HEK293 (cell line): ENCODE measurements around the gene FAM32A.

Experiments used
- CTCF ChIA-PET: fragments of 350-600 bp; formaldehyde crosslinking; extraction: SDS; loops from one replicate; lab custom pipeline; 2021; ENCODE audit warnings: antibody characterized with exemption; lab: Yijun Ruan, JAX
- POLR2A ChIA-PET: fragments of 300-600 bp; formaldehyde crosslinking; extraction: SDS; loops from one replicate; lab custom pipeline; 2020; ENCODE audit warnings: antibody characterized with exemption, inconsistent platforms; lab: Yijun Ruan, JAX
- H3K27ac ChIP-seq: fragments of 200-500 bp; sonication (Bioruptor generic); 2 replicates; pipeline ENCODE4 v1.5.1; 2014; ENCODE audit warnings: low read depth, low read length, control low read depth, inconsistent platforms; ENCODE audit errors: extremely low read depth
- H3K36me3 ChIP-seq, 2 experiments: fragments of 200-500 bp in 1 of 2; sonication (Bioruptor generic) in 1 of 2; 1 replicate in 1 of 2; 2 replicates in 1 of 2; pipeline ENCODE4 v1.5.1; 2014 to 2017; ENCODE audit warnings: inconsistent platforms in 2 of 2, low read length in 2 of 2; ENCODE audit not compliant: control insufficient read depth in 2 of 2, insufficient read depth in 1 of 2
- H3K4me1 ChIP-seq: fragments of 200-500 bp; sonication (Bioruptor generic); 2 replicates; pipeline ENCODE4 v1.5.1; 2014; ENCODE audit warnings: mild to moderate bottlenecking, low read length, inconsistent platforms; ENCODE audit not compliant: control insufficient read depth, insufficient read depth
- H3K4me3 ChIP-seq: 2 replicates; pipeline ENCODE4 v1.5.1; 2011; ENCODE audit warnings: low read depth, mild to moderate bottlenecking, control low read depth, low read length, moderate library complexity
- H3K9me3 ChIP-seq: fragments of 200-500 bp; sonication (Bioruptor generic); 2 replicates; pipeline ENCODE4 v1.5.1; 2014; ENCODE audit warnings: low read depth, low read length, inconsistent platforms; ENCODE audit not compliant: control insufficient read depth, insufficient read depth
- GFI1B ChIP-seq: fragments of 450-650 bp; formaldehyde crosslinking; IDR thresholded peaks from 2 replicates; pipeline ENCODE4 v1.5.1; 2016; ENCODE audit warnings: missing biosample characterization, missing genetic modification characterization
- GLIS2 ChIP-seq: fragments of 450-650 bp; formaldehyde crosslinking; IDR thresholded peaks from 2 replicates; pipeline ENCODE4 v1.5.1; 2016; ENCODE audit warnings: missing biosample characterization, missing genetic modification characterization
- MYNN ChIP-seq: fragments of 450-650 bp; formaldehyde crosslinking; IDR thresholded peaks from 2 replicates; pipeline ENCODE4 v1.5.1; 2016; ENCODE audit warnings: missing biosample characterization, missing genetic modification characterization, borderline replicate concordance
- YY2 ChIP-seq: fragments of 450-650 bp; formaldehyde crosslinking; IDR thresholded peaks from 2 replicates; pipeline ENCODE4 v1.5.1; 2016; ENCODE audit warnings: missing biosample characterization, missing genetic modification characterization
- ZNF26 ChIP-seq: fragments of 450-650 bp; formaldehyde crosslinking; IDR thresholded peaks from 2 replicates; pipeline ENCODE4 v1.5.1; 2016; ENCODE audit warnings: missing biosample characterization, missing genetic modification characterization
- ZNF37A ChIP-seq: fragments of 450-650 bp; IDR thresholded peaks from 2 replicates; pipeline ENCODE4 v1.5.1; 2018; ENCODE audit warnings: missing biosample characterization, missing genetic modification characterization
- ZNF416 ChIP-seq: fragments of 450-650 bp; formaldehyde crosslinking; IDR thresholded peaks from 2 replicates; pipeline ENCODE4 v1.5.1; 2016; ENCODE audit warnings: missing biosample characterization, missing genetic modification characterization
- ZNF510 ChIP-seq: fragments of 450-650 bp; formaldehyde crosslinking; IDR thresholded peaks from 2 replicates; pipeline ENCODE4 v1.5.1; 2018; ENCODE audit warnings: mild to moderate bottlenecking, missing genetic modification characterization, missing biosample characterization; ENCODE audit not compliant: insufficient replicate concordance
- ZNF549 ChIP-seq: fragments of 450-650 bp; IDR thresholded peaks from 2 replicates; pipeline ENCODE4 v1.5.1; 2018; ENCODE audit warnings: missing biosample characterization, missing genetic modification characterization, mild to moderate bottlenecking, inconsistent platforms, moderate library complexity
- ZNF585B ChIP-seq: fragments of 450-650 bp; formaldehyde crosslinking; IDR thresholded peaks from 2 replicates; pipeline ENCODE4 v1.5.1; 2016; ENCODE audit warnings: missing biosample characterization, missing genetic modification characterization
- ZNF600 ChIP-seq: fragments of 450-650 bp; formaldehyde crosslinking; IDR thresholded peaks from 2 replicates; pipeline ENCODE4 v1.5.1; 2016; ENCODE audit warnings: missing biosample characterization, missing genetic modification characterization
- ZNF658 ChIP-seq: fragments of 450-650 bp; formaldehyde crosslinking; IDR thresholded peaks from 2 replicates; pipeline ENCODE4; 2016; ENCODE audit warnings: missing biosample characterization, missing genetic modification characterization
- ZNF747 ChIP-seq: fragments of 450-650 bp; formaldehyde crosslinking; IDR thresholded peaks from 2 replicates; pipeline ENCODE4 v1.5.1; 2016; ENCODE audit warnings: missing biosample characterization, missing genetic modification characterization
- TF ChIP-seq, protein P1 (sequence below): fragments of 450-650 bp; formaldehyde crosslinking; IDR thresholded peaks from 2 replicates; pipeline ENCODE4 v1.5.1; 2016; ENCODE audit warnings: missing biosample characterization, missing genetic modification characterization
- TF ChIP-seq, protein P2 (sequence below): fragments of 450-650 bp; formaldehyde crosslinking; IDR thresholded peaks from 2 replicates; pipeline ENCODE4 v1.5.1; 2017; ENCODE audit warnings: missing biosample characterization, missing genetic modification characterization

Gene FAM32A

GRCh38 chr19:16225279-16226183 is 40.3 kb downstream of the FAM32A start:
- Histone ChIP-seq H3K27ac (no peak overlapping the region), H3K4me3 (no peak overlapping the region), H3K9me3 (no peaks in the 10 kb centered on the region), H3K36me3 (peaks cover 0 to 92% of the 10 kb centered on the region in 2 experiments; a peak in 2 of 3 replicates), H3K4me1 (no peaks in the 10 kb centered on the region)
- TF ChIP-seq, protein P1, sequence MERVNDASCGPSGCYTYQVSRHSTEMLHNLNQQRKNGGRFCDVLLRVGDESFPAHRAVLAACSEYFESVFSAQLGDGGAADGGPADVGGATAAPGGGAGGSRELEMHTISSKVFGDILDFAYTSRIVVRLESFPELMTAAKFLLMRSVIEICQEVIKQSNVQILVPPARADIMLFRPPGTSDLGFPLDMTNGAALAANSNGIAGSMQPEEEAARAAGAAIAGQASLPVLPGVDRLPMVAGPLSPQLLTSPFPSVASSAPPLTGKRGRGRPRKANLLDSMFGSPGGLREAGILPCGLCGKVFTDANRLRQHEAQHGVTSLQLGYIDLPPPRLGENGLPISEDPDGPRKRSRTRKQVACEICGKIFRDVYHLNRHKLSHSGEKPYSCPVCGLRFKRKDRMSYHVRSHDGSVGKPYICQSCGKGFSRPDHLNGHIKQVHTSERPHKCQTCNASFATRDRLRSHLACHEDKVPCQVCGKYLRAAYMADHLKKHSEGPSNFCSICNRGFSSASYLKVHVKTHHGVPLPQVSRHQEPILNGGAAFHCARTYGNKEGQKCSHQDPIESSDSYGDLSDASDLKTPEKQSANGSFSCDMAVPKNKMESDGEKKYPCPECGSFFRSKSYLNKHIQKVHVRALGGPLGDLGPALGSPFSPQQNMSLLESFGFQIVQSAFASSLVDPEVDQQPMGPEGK (tag by site-specific recombination): no peak
- TF ChIP-seq ZNF658 (tag by site-specific recombination) (no peak), ZNF600 (tag by site-specific recombination) (no peak), MYNN (tag by site-specific recombination) (no peak), GFI1B (tag by site-specific recombination) (no peak), ZNF26 (tag by site-specific recombination) (no peak), ZNF585B (tag by site-specific recombination) (no peak), YY2 (tag by site-specific recombination) (no peak), ZNF549 (tag by site-specific recombination) (no peak), ZNF37A (tag by site-specific recombination) (no peak), GLIS2 (no peak), ZNF416 (tag by site-specific recombination) (no peak), ZNF747 (tag by site-specific recombination) (no peak), ZNF510 (tag by site-specific recombination) (no peak)
- TF ChIP-seq, protein P2, sequence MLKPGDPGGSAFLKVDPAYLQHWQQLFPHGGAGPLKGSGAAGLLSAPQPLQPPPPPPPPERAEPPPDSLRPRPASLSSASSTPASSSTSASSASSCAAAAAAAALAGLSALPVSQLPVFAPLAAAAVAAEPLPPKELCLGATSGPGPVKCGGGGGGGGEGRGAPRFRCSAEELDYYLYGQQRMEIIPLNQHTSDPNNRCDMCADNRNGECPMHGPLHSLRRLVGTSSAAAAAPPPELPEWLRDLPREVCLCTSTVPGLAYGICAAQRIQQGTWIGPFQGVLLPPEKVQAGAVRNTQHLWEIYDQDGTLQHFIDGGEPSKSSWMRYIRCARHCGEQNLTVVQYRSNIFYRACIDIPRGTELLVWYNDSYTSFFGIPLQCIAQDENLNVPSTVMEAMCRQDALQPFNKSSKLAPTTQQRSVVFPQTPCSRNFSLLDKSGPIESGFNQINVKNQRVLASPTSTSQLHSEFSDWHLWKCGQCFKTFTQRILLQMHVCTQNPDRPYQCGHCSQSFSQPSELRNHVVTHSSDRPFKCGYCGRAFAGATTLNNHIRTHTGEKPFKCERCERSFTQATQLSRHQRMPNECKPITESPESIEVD (tag by site-specific recombination): no peak
- ChIA-PET POLR2A (no interaction called here), CTCF (no interaction called here)

DNA sequence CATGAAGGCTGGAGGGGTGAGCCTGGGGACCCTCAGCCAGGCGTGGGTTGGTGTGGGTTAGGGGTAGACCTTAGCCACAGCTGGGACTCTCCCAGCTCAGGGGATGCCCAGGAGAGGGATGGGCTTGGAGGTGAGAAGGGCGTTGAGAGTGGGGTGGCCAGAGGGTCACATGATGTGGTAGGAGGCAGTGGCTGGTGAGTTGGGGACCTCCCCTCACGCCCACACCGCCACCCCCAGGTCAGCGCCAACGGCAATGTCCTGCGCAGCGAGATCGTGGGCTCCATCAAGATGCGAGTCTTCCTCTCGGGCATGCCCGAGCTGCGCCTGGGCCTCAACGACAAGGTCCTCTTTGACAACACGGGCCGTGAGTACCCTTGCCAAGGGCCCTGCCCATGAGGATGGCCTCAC is 41.0 kb downstream of the FAM32A start:
- ChIA-PET CTCF (no interaction called here), POLR2A (interaction anchor here (0.6 kb wide), 1 partner anchor 150 kb away, joined by 11 read pairs; the partner anchor contains the start of gene TPM4)
- Histone ChIP-seq H3K4me1 (no peaks in the 10 kb centered on the region), H3K27ac (no peak overlapping the region), H3K9me3 (no peaks in the 10 kb centered on the region), H3K36me3 (peaks cover 0 to 88% of the 10 kb centered on the region in 2 experiments; a peak in 2 of 3 replicates), H3K4me3 (no peak overlapping the region)
- no peak for TF ChIP-seq ZNF37A (tag by site-specific recombination)
